Stimulated activated naive CD8-positive, alpha-beta T cell treated with anti-CD3 and anti-CD28 coated beads, Interleukin-15, Interleukin-2, amounts not matched to agents 100 U/mL and 50 U/mL, for 24 hours (primary cell): ENCODE measurements around the gene POLR2E.

ENCODE experiments used
- ATAC-seq: fragments of 150-1000 bp; cut with Tn5 transposase; one replicate; pipeline ENCODE4 v1.10.0; 2021
- DNase-seq: peaks from one replicate; pipeline ENCODE4 v3.0.0; 2021

The POLR2E gene

GRCh38 chr19:1047696-1048147 lies 47.5 kb downstream of the POLR2E start:
- DNase-seq (no peak), ATAC-seq (no peak)

- no peak for ATAC-seq
- no peak for DNase-seq
These were observed 48.1 kb downstream of the POLR2E start for GRCh38 chr19:1046836-1047695.

GRCh38 chr19:1046117-1046626 lies 49.0 kb downstream of the POLR2E start:
- DNase-seq (no peak), ATAC-seq (no peak)

GRCh38 chr19:1045247-1045603 lies 50.0 kb downstream of the POLR2E start:
- DNase-seq, result peak; percentile 78
- ATAC-seq, result peak; percentile 77

- no peak for ATAC-seq
These were observed 52.3 kb downstream of the POLR2E start for GRCh38 chr19:1042689-1043511.

GRCh38 chr19:1041835-1042685 lies 53.1 kb downstream of the POLR2E start:
- DNase-seq (no peak), ATAC-seq (no peak)

More at GRCh38 chr19:1042689-1043511, 52.3 kb downstream of the POLR2E start:
- no peak for DNase-seq

- DNase-seq (no peak), ATAC-seq (no peak)
These were observed 53.8 kb downstream of the POLR2E start for GRCh38 chr19:1041272-1041834.

- DNase-seq, result peak; percentile 91
- peak; percentile 68 for ATAC-seq
These were observed 54.5 kb downstream of the POLR2E start for GRCh38 chr19:1040476-1041271.

GRCh38 chr19:1039646-1040475 lies 55.3 kb downstream of the POLR2E start, which contains the start of gene ABCA7:
Gene ABCA7, plus strand, starts transcription at chr19:1040107. Its CDS starts 1,255 bp downstream, at chr19:1041362.
- peak; percentile 97 for ATAC-seq

GRCh38 chr19:1038978-1039645 lies 56.1 kb downstream of the POLR2E start:
- ATAC-seq (no peak), DNase-seq (no peak)

More at GRCh38 chr19:1039646-1040475, 55.3 kb downstream of the POLR2E start, which contains the start of gene ABCA7:
- peak; percentile 100 for DNase-seq

GRCh38 chr19:1037621-1038064 lies 57.5 kb downstream of the POLR2E start:
- ATAC-seq (no peak), DNase-seq (no peak)
